ENCODE results near the gene KDM5B. TPM values are rescaled to one million over a fixed set of nuclear protein-coding genes. Genes with fewer than 3 reads are reported as not detected.
"Not testable (repeated sequence)": the region's sequence is repeated elsewhere in the genome, so short reads cannot be mapped to it uniquely, and the experiment has no call there.

The KDM5B gene
- total RNA-seq, 2 experiments from 2014 or later = not detected

- no peak overlapping the region for H3K4me3 ChIP-seq (ENCODE audit: low read depth, low read length, poor library complexity, severe bottlenecking)
- H2AFZ ChIP-seq (ENCODE audit: low read length) = no peak overlapping the region
- no peaks in the 10 kb centered on the region for H3K9me2 ChIP-seq (ENCODE audit: insufficient read depth, low read length)
- no TSS peak for BruUV-seq (replicated peaks)
- no peak for DNase-seq (ENCODE audit: low spot score)
- H3K4me2 ChIP-seq (ENCODE audit: low read length) = no peak overlapping the region
- no peaks in the 10 kb centered on the region for H3K4me1 ChIP-seq (ENCODE audit: insufficient read depth, low read length, poor library complexity, severe bottlenecking)
- no peak overlapping the region for H3K27ac ChIP-seq (ENCODE audit: low read depth, low read length, poor library complexity, severe bottlenecking)
- ChIA-PET POLR2A (no interaction called here), CTCF (ENCODE audit: unreplicated experiment) (no interaction called here)
- intact Hi-C loops (cut with micrococcal nuclease; ENCODE audit: unreplicated experiment) = loop anchor here (5.0 kb wide), 1 partner anchor 247 kb away; no protein-coding TSS in a partner anchor
- no peaks in the 10 kb centered on the region for H3K79me2 ChIP-seq (ENCODE audit: insufficient read depth, low read depth, low read length)
- H3K36me3 ChIP-seq (ENCODE audit: insufficient read depth, low read length) = no peaks in the 10 kb centered on the region
- H3K9me3 ChIP-seq (ENCODE audit: low read length) = no peaks in the 10 kb centered on the region
- no peaks in the 10 kb centered on the region for H4K20me1 ChIP-seq (ENCODE audit: insufficient read depth, low read length)
- no peak for TF ChIP-seq CTCF (conservative IDR thresholded peaks at IDR 0.05; ENCODE audit: low read length)
- no peak for TF ChIP-seq EZH2phosphoT487 (IDR thresholded peaks at IDR 0.05; ENCODE audit: borderline replicate concordance, low read depth, low read length)
Observed at GRCh38 chr1:202750024-202750423, 58.2 kb downstream of the KDM5B start.

- no peaks in the 10 kb centered on the region for H3K9me2 ChIP-seq (ENCODE audit: insufficient read depth, low read length)
- H3K4me1 ChIP-seq (ENCODE audit: insufficient read depth, low read length, poor library complexity, severe bottlenecking) = no peaks in the 10 kb centered on the region
- intact Hi-C loops (cut with micrococcal nuclease; ENCODE audit: unreplicated experiment) = no loop called here
- no peaks in the 10 kb centered on the region for H3K9me3 ChIP-seq (ENCODE audit: low read length)
- no TSS peak for BruUV-seq (replicated peaks)
- no peak overlapping the region for H3K27ac ChIP-seq (ENCODE audit: low read depth, low read length, poor library complexity, severe bottlenecking)
- ChIA-PET POLR2A (no interaction called here), CTCF (ENCODE audit: unreplicated experiment) (no interaction called here)
- no peaks in the 10 kb centered on the region for H3K36me3 ChIP-seq (ENCODE audit: insufficient read depth, low read length)
- no peak overlapping the region for H2AFZ ChIP-seq (ENCODE audit: low read length)
- H3K4me3 ChIP-seq (ENCODE audit: low read depth, low read length, poor library complexity, severe bottlenecking) = no peak overlapping the region
- no peaks in the 10 kb centered on the region for H3K79me2 ChIP-seq (ENCODE audit: insufficient read depth, low read depth, low read length)
- no peak overlapping the region for H3K4me2 ChIP-seq (ENCODE audit: low read length)
- H4K20me1 ChIP-seq (ENCODE audit: insufficient read depth, low read length) = no peaks in the 10 kb centered on the region
- TF ChIP-seq CTCF (conservative IDR thresholded peaks at IDR 0.05; ENCODE audit: low read length) = no peak
- no peak for TF ChIP-seq EZH2phosphoT487 (IDR thresholded peaks at IDR 0.05; ENCODE audit: borderline replicate concordance, low read depth, low read length)
- no peak for DNase-seq (ENCODE audit: low spot score)
Observed at GRCh38 chr1:202745323-202745888, 62.8 kb downstream of the KDM5B start.

GRCh38 chr1:202744770-202745169, 63.5 kb downstream of the KDM5B start:
- H3K4me3 ChIP-seq (ENCODE audit: low read depth, low read length, poor library complexity, severe bottlenecking); H3K9me3 ChIP-seq (ENCODE audit: low read length); intact Hi-C loops (cut with micrococcal nuclease; ENCODE audit: unreplicated experiment); H4K20me1 ChIP-seq (ENCODE audit: insufficient read depth, low read length); BruUV-seq (replicated peaks); H3K79me2 ChIP-seq (ENCODE audit: insufficient read depth, low read depth, low read length); H3K27ac ChIP-seq (ENCODE audit: low read depth, low read length, poor library complexity, severe bottlenecking); DNase-seq (ENCODE audit: low spot score); H3K9me2 ChIP-seq (ENCODE audit: insufficient read depth, low read length); H3K4me2 ChIP-seq (ENCODE audit: low read length); CTCF ChIA-PET (ENCODE audit: unreplicated experiment); H2AFZ ChIP-seq (ENCODE audit: low read length); H3K36me3 ChIP-seq (ENCODE audit: insufficient read depth, low read length); H3K4me1 ChIP-seq (ENCODE audit: insufficient read depth, low read length, poor library complexity, severe bottlenecking): not testable (repeated sequence)
- POLR2A ChIA-PET = interaction anchor here (0.7 kb wide), 1 partner anchor 147 kb away, joined by 3 read pairs; no protein-coding TSS in a partner anchor
